SK-N-SH (cell line): ENCODE measurements around the gene LCNL1. TPM values are rescaled to one million over a fixed set of nuclear protein-coding genes. Genes with fewer than 3 reads are reported as not detected.

Experiments
- CTCF ChIA-PET: fragments of 300-600, 350-600 bp; formaldehyde crosslinking; extraction: SDS; loops from one replicate; lab custom pipeline; 2021; lab: Yijun Ruan, JAX
- POLR2A ChIA-PET: fragments of 350-600 bp; sonication (Branson Sonifier 250); formaldehyde crosslinking; extraction: SDS; loops from one replicate; lab custom pipeline; 2020; ENCODE audit warnings: antibody characterized with exemption, inconsistent platforms; lab: Yijun Ruan, JAX
- DNase-seq: peaks from one replicate; pipeline ENCODE4 v3.0.0; 2012
- H2AFZ ChIP-seq: fragments of 200-600 bp; sonication (generic); 2 replicates; pipeline ENCODE4 v1.8.1; 2016; ENCODE audit warnings: antibody characterized with exemption, mild to moderate bottlenecking, low read depth
- H3F3A ChIP-seq: fragments of 200-600 bp; sonication (generic); replicated peaks from 2 replicates; pipeline ENCODE3; 2016; ENCODE audit warnings: antibody characterized with exemption, mild to moderate bottlenecking; ENCODE audit not compliant: insufficient read depth
- H3K27ac ChIP-seq, 2 experiments: fragments of 200-500 bp in 1 of 2; fragments of 200-600 bp in 1 of 2; sonication (Bioruptor generic) in 1 of 2; sonication (generic), shearing (Covaris generic) in 1 of 2; 2 replicates each; pipeline versions ENCODE4 v1.5.1 to v1.6.1; 2014 to 2016; ENCODE audit warnings: low read depth in 2 of 2, inconsistent platforms in 1 of 2, low read length in 1 of 2, mild to moderate bottlenecking in 1 of 2, mixed read lengths in 1 of 2
- H3K27me3 ChIP-seq: fragments of 200-600 bp; sonication (generic), shearing (Covaris generic); 2 replicates; pipeline ENCODE4 v1.6.1; 2016; ENCODE audit warnings: mixed run types; ENCODE audit not compliant: insufficient read depth
- H3K36me3 ChIP-seq, 2 experiments: fragments of 200-500 bp in 1 of 2; fragments of 200-600 bp in 1 of 2; sonication (Bioruptor generic) in 1 of 2; sonication (generic) in 1 of 2; replicated peaks in 1 of 2; 2 replicates each; pipeline versions ENCODE3 to v1.5.1; 2014 to 2016; ENCODE audit warnings: low read length in 1 of 2, mild to moderate bottlenecking in 1 of 2; ENCODE audit not compliant: insufficient read depth in 2 of 2, control insufficient read depth in 1 of 2
- H3K4me1 ChIP-seq, 2 experiments: fragments of 200-500 bp in 1 of 2; fragments of 200-600 bp in 1 of 2; sonication (Bioruptor generic) in 1 of 2; sonication (generic), shearing (Covaris generic) in 1 of 2; 2 replicates each; pipeline versions ENCODE4 v1.5.1 to v1.6.1; 2014 to 2016; ENCODE audit warnings: low read depth in 1 of 2, low read length in 1 of 2, mixed run types in 1 of 2; ENCODE audit not compliant: insufficient read depth in 2 of 2, control insufficient read depth in 1 of 2
- H3K4me2 ChIP-seq: fragments of 200-600 bp; sonication (generic), shearing (Covaris generic); 2 replicates; pipeline ENCODE4 v1.6.1; 2017; ENCODE audit warnings: mixed run types
- H3K4me3 ChIP-seq, 2 experiments: fragments of 200-500 bp in 1 of 2; fragments of 200-600 bp in 1 of 2; sonication (Bioruptor generic) in 1 of 2; sonication (generic), shearing (Covaris generic) in 1 of 2; 2 replicates each; pipeline versions ENCODE4 v1.5.1 to v1.8.1; 2014 to 2016; ENCODE audit warnings: low read depth in 2 of 2, inconsistent platforms in 1 of 2, low read length in 1 of 2, mild to moderate bottlenecking in 1 of 2, mixed read lengths in 1 of 2, moderate library complexity in 1 of 2
- H3K79me2 ChIP-seq: fragments of 200-600 bp; sonication (generic); 2 replicates; pipeline ENCODE4 v1.8.1; 2017; ENCODE audit warnings: mild to moderate bottlenecking; ENCODE audit not compliant: insufficient read depth
- H3K9ac ChIP-seq: fragments of 200-600 bp; sonication (generic); 2 replicates; pipeline ENCODE4 v1.6.1; 2017; ENCODE audit warnings: mixed run types
- H3K9me2 ChIP-seq: fragments of 200-600 bp; sonication (generic); 2 replicates; pipeline ENCODE4 v1.6.1; 2017; ENCODE audit warnings: mixed run types
- H3K9me3 ChIP-seq: fragments of 200-600 bp; sonication (generic); 2 replicates; pipeline ENCODE4 v1.6.1; 2017; ENCODE audit warnings: mixed run types, mild to moderate bottlenecking, moderate library complexity
- H4K20me1 ChIP-seq: fragments of 200-600 bp; sonication (generic); 2 replicates; pipeline ENCODE4 v1.6.1; 2017; ENCODE audit warnings: mild to moderate bottlenecking, mixed run types; ENCODE audit not compliant: insufficient read depth
- CHD2 ChIP-seq: fragments of 150-350 bp; IDR thresholded peaks from 2 replicates; pipeline ENCODE4 v1.6.1; 2018; ENCODE audit warnings: low read length; ENCODE audit not compliant: partially characterized antibody
- ELF1 ChIP-seq: IDR thresholded peaks from 2 replicates; pipeline ENCODE4 v1.4.0; 2012
- EZH2phosphoT487 ChIP-seq: fragments of 200-600 bp; sonication (generic); IDR thresholded peaks from 2 replicates; pipeline ENCODE4 v1.6.1; 2017; ENCODE audit warnings: low read depth, mixed run types, mild to moderate bottlenecking, antibody characterized with exemption, moderate library complexity, borderline replicate concordance
- FOSL2 ChIP-seq: IDR thresholded peaks from 2 replicates; pipeline ENCODE4 v1.4.0; 2012; ENCODE audit warnings: low read depth, mild to moderate bottlenecking, moderate library complexity, borderline replicate concordance
- FOXJ3 ChIP-seq: sonication (generic); formaldehyde crosslinking; IDR thresholded peaks from 2 replicates; pipeline ENCODE4 v1.5.1; 2020; ENCODE audit warnings: mild to moderate bottlenecking, missing genetic modification reagents
- GABPA ChIP-seq: IDR thresholded peaks from 2 replicates; pipeline ENCODE4 v1.4.0; 2012; ENCODE audit warnings: low read depth, mild to moderate bottlenecking
- MEF2A ChIP-seq: IDR thresholded peaks from 2 replicates; pipeline ENCODE4 v1.4.0; 2012; ENCODE audit warnings: low read depth, borderline replicate concordance
- MXI1 ChIP-seq: IDR thresholded peaks from 2 replicates; pipeline ENCODE4 v1.6.1; 2012; ENCODE audit warnings: mild to moderate bottlenecking, low read depth, low read length, improper control_type of control experiment
- NFIC ChIP-seq: IDR thresholded peaks from 2 replicates; pipeline ENCODE4 v1.4.0; 2012; ENCODE audit warnings: borderline replicate concordance
- POLR2AphosphoS5 ChIP-seq: IDR thresholded peaks from 2 replicates; pipeline ENCODE4 v1.6.1; 2012; ENCODE audit warnings: low read depth, low read length
- RAD21 ChIP-seq: IDR thresholded peaks from 2 replicates; pipeline ENCODE4 v1.6.1; 2012; ENCODE audit warnings: mild to moderate bottlenecking, low read length
- RCOR1 ChIP-seq: fragments of 150-350 bp; IDR thresholded peaks from 2 replicates; pipeline ENCODE4 v1.6.1; 2017; ENCODE audit warnings: antibody characterized with exemption, low read length
- RFX5 ChIP-seq: IDR thresholded peaks from 2 replicates; pipeline ENCODE4 v1.6.1; 2012; ENCODE audit warnings: mild to moderate bottlenecking, improper control_type of control experiment, low read length
- SIN3A ChIP-seq: IDR thresholded peaks from 2 replicates; pipeline ENCODE4 v1.6.1; 2012; ENCODE audit warnings: low read depth, mild to moderate bottlenecking, low read length, moderate library complexity, borderline replicate concordance
- SMC3 ChIP-seq: IDR thresholded peaks from 2 replicates; pipeline ENCODE4 v1.6.1; 2012; ENCODE audit warnings: low read depth, low read length, improper control_type of control experiment
- TCF12 ChIP-seq: IDR thresholded peaks from 2 replicates; pipeline ENCODE4 v1.4.0; 2012
- WGBS: methylation state at CpG from one replicate; pipeline ENCODE4 v1.1.6; 2017; ENCODE audit warnings: low lambda C conversion rate; 5-methylcytosine and 5-hydroxymethylcytosine counted together
- polyA plus RNA-seq, 3 experiments: library from polyadenylated mRNA; depleted of rRNA; stranded (reverse); fragments of >200 nt; gene quantifications; 2 replicates each; pipeline ENCODE4 v1.2.3, GENCODE V29; 2012
- TF ChIP-seq, protein P1 (sequence below): fragments of 150-350 bp; IDR thresholded peaks from 2 replicates; pipeline ENCODE4 v1.6.1; 2016; ENCODE audit warnings: mild to moderate bottlenecking, low read depth, low read length
- TF ChIP-seq, protein P2 (sequence below): IDR thresholded peaks from 2 replicates; pipeline ENCODE4 v1.4.0; 2012; ENCODE audit warnings: low read depth, borderline replicate concordance

LCNL1 gene
- polyA plus RNA-seq, 1 of the 3 experiments (the other 2 are of a cell fraction), result not detected

DNA sequence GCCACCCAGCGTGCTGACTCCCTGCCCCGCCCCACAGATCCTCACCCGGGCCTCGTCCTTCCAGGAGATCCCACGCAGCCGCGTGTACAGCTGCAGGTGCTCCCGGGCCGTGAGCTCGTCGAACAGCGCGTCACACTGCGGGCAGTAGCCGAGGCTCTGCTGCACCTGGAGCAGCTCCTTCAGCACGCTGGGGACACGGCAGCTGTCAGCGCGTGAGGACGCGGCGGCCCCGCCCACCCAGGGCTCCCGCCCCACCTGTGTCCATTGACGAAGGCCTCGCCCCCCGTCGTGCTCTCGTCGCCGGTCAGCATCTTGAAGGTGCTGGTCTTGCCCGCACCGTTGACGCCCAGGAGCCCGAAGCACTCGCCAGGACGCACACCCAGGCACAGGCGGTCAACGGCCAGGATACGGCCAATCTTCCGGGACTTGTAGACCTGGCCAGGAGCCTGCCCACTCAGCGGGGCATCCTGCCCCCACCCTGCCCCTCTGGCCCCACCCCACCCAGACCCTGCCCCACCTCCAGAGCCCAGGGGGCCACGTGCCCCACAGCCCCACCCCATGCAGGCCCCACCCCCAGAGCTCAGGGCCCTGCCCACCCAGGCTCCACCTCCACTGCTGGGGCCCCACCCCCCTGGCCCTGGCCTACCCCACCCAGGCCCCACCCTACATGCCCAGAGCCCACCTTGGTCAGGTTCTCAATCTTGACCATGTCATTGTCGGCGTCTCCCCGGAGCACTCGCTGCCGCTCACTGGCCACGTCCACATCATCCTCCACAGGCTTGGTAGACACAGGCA is 27.3 kb downstream of the LCNL1 start:
- Histone ChIP-seq H2AFZ (no peak overlapping the region), H3K79me2 (no peaks in the 10 kb centered on the region), H3K4me3 (no peak overlapping the region), H3K27ac (no peak overlapping the region), H3K36me3 (peaks cover 0 to 10% of the 10 kb centered on the region in 2 experiments), H4K20me1 (no peaks in the 10 kb centered on the region), H3K9me2 (no peaks in the 10 kb centered on the region), H3K9ac (no peak overlapping the region), H3K4me2 (no peak overlapping the region), H3K9me3 (no peaks in the 10 kb centered on the region), H3F3A (no peaks in the 10 kb centered on the region), H3K27me3 (no peaks in the 10 kb centered on the region), H3K4me1 (no peaks in the 10 kb centered on the region)
- TF ChIP-seq, protein P1, sequence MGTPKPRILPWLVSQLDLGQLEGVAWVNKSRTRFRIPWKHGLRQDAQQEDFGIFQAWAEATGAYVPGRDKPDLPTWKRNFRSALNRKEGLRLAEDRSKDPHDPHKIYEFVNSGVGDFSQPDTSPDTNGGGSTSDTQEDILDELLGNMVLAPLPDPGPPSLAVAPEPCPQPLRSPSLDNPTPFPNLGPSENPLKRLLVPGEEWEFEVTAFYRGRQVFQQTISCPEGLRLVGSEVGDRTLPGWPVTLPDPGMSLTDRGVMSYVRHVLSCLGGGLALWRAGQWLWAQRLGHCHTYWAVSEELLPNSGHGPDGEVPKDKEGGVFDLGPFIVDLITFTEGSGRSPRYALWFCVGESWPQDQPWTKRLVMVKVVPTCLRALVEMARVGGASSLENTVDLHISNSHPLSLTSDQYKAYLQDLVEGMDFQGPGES, result no peak
- no peak for TF ChIP-seq ELF1
- no peak for TF ChIP-seq RCOR1
- no peak for TF ChIP-seq RFX5
- no peak for TF ChIP-seq TCF12
- no peak for TF ChIP-seq POLR2AphosphoS5
- no peak for TF ChIP-seq SIN3A
- TF ChIP-seq FOSL2, result no peak
- TF ChIP-seq SMC3, result no peak
- no peak for TF ChIP-seq MXI1
- TF ChIP-seq GABPA, result no peak
- no peak for TF ChIP-seq RAD21
- no peak for TF ChIP-seq MEF2A
- TF ChIP-seq EZH2phosphoT487, result no peak
- 97% methylated on average over 12 of the region's 49 CpGs for WGBS
- CTCF ChIA-PET, result interaction anchor here (0.7 to 2.2 kb wide), 5 partner anchors 18 to 37 kb away, joined by 3 to 10 read pairs (median 6); partner anchors contain the start of genes ABCA2 and PAXX
- DNase-seq, result no peak
- POLR2A ChIA-PET, result no interaction called here

DNA sequence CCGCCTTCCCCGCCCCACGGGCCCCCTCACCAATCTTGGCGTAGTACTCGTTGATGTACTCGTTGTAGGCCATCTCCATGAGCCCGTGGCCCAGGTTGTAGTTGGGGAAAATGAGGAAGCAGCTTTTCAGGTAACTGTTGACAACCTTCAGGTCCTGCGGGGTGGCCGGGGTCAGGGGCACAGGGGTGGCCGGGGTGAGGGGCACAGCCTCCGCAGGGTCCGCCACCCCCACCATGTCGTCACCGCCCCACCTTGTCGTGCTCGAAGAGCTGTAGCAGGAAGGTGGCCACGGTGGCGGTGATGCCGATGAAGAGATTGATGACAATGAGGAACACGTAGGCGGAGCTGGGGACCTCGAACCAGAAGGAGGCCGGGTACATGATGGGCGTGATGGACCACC is 28.4 kb downstream of the LCNL1 start:
- ChIA-PET CTCF (interaction anchor here (1.1 to 2.2 kb wide), 3 partner anchors 18 to 63 kb away, joined by 3 to 10 read pairs (median 3); no protein-coding TSS in a partner anchor), POLR2A (no interaction called here)
- H3K36me3 ChIP-seq, result peaks cover 0 to 15% of the 10 kb centered on the region in 2 experiments
- H3K27me3 ChIP-seq, result no peaks in the 10 kb centered on the region
- H3K4me1 ChIP-seq, result no peaks in the 10 kb centered on the region
- no peak overlapping the region for H3K4me3 ChIP-seq
- no peak overlapping the region for H3K27ac ChIP-seq
- H2AFZ ChIP-seq, result no peak overlapping the region
- no peak overlapping the region for H3K4me2 ChIP-seq
- H4K20me1 ChIP-seq, result no peaks in the 10 kb centered on the region
- TF ChIP-seq FOXJ3 (CRISPR knock-in tag), result no peak
- TF ChIP-seq ELF1, result no peak
- no peak for TF ChIP-seq NFIC
- TF ChIP-seq CHD2, result no peak
- no peak for TF ChIP-seq MXI1
- no peak for TF ChIP-seq RAD21
- no peak for TF ChIP-seq MEF2A
- TF ChIP-seq, protein P2, sequence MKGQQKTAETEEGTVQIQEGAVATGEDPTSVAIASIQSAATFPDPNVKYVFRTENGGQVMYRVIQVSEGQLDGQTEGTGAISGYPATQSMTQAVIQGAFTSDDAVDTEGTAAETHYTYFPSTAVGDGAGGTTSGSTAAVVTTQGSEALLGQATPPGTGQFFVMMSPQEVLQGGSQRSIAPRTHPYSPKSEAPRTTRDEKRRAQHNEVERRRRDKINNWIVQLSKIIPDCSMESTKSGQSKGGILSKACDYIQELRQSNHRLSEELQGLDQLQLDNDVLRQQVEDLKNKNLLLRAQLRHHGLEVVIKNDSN, result no peak
- TF ChIP-seq, protein P1, result no peak
- no peak for TF ChIP-seq TCF12
- TF ChIP-seq RCOR1, result no peak
- H3F3A ChIP-seq, result no peaks in the 10 kb centered on the region
- no peaks in the 10 kb centered on the region for H3K79me2 ChIP-seq
- H3K9me3 ChIP-seq, result no peaks in the 10 kb centered on the region
- no peak for DNase-seq
- no peak overlapping the region for H3K9ac ChIP-seq
- 97% methylated on average over 24 of the region's 24 CpGs for WGBS
- H3K9me2 ChIP-seq, result no peaks in the 10 kb centered on the region
